GM23338 (cell line): ENCODE measurements around the gene CACNA2D1.

Source experiments
- POLR2AphosphoS5 ChIP-seq: IDR thresholded peaks from 2 replicates; pipeline ENCODE4 v1.6.1; 2016; ENCODE audit warnings: antibody characterized with exemption, low read depth
- TF ChIP-seq, protein P1 (sequence below): IDR thresholded peaks from 2 replicates; pipeline ENCODE4 v1.6.1; 2016; ENCODE audit warnings: antibody characterized with exemption
- TF ChIP-seq, protein P2 (sequence below), 2 experiments: fragments of 200-600 bp in 1 of 2; sonication (generic) in 1 of 2; conservative IDR thresholded peaks; 2 replicates each; pipeline versions ENCODE4 v1.5.1 to v1.6.1; 2016 to 2017; ENCODE audit warnings: antibody characterized with exemption in 2 of 2, low read depth in 2 of 2, mild to moderate bottlenecking in 2 of 2, moderate library complexity in 1 of 2
- TF ChIP-seq, protein P3 (sequence below): IDR thresholded peaks from one replicate; pipeline ENCODE4 v1.6.1; 2018; ENCODE audit warnings: antibody characterized with exemption; ENCODE audit not compliant: unreplicated experiment

DNA sequence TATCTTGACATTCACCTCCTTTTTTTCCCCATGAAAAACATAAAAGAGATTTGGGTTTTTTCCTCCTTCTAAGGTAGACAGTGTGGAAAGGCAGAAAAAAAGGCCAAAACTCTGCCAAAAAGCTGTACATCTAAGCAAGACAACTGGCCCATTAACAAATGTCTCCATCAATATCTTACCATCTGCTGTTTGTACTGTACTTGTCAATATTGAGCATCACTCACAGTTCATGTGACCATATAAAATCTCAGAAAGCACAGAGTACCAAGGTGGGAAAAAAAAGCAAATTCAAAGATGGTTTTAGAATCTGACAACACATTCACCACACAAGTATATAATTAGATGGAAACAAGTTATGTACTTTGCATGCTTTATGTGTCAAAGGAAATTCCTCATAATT is 52.6 kb downstream of the CACNA2D1 start:
- TF ChIP-seq, protein P1, sequence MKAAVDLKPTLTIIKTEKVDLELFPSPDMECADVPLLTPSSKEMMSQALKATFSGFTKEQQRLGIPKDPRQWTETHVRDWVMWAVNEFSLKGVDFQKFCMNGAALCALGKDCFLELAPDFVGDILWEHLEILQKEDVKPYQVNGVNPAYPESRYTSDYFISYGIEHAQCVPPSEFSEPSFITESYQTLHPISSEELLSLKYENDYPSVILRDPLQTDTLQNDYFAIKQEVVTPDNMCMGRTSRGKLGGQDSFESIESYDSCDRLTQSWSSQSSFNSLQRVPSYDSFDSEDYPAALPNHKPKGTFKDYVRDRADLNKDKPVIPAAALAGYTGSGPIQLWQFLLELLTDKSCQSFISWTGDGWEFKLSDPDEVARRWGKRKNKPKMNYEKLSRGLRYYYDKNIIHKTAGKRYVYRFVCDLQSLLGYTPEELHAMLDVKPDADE, result no peak
- no peak for TF ChIP-seq POLR2AphosphoS5
- TF ChIP-seq, protein P2, sequence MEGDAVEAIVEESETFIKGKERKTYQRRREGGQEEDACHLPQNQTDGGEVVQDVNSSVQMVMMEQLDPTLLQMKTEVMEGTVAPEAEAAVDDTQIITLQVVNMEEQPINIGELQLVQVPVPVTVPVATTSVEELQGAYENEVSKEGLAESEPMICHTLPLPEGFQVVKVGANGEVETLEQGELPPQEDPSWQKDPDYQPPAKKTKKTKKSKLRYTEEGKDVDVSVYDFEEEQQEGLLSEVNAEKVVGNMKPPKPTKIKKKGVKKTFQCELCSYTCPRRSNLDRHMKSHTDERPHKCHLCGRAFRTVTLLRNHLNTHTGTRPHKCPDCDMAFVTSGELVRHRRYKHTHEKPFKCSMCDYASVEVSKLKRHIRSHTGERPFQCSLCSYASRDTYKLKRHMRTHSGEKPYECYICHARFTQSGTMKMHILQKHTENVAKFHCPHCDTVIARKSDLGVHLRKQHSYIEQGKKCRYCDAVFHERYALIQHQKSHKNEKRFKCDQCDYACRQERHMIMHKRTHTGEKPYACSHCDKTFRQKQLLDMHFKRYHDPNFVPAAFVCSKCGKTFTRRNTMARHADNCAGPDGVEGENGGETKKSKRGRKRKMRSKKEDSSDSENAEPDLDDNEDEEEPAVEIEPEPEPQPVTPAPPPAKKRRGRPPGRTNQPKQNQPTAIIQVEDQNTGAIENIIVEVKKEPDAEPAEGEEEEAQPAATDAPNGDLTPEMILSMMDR (conservative IDR thresholded peaks at IDR 0.05; ENCODE audit: low read depth in 2 of 2), result no peak
- TF ChIP-seq, protein P3, sequence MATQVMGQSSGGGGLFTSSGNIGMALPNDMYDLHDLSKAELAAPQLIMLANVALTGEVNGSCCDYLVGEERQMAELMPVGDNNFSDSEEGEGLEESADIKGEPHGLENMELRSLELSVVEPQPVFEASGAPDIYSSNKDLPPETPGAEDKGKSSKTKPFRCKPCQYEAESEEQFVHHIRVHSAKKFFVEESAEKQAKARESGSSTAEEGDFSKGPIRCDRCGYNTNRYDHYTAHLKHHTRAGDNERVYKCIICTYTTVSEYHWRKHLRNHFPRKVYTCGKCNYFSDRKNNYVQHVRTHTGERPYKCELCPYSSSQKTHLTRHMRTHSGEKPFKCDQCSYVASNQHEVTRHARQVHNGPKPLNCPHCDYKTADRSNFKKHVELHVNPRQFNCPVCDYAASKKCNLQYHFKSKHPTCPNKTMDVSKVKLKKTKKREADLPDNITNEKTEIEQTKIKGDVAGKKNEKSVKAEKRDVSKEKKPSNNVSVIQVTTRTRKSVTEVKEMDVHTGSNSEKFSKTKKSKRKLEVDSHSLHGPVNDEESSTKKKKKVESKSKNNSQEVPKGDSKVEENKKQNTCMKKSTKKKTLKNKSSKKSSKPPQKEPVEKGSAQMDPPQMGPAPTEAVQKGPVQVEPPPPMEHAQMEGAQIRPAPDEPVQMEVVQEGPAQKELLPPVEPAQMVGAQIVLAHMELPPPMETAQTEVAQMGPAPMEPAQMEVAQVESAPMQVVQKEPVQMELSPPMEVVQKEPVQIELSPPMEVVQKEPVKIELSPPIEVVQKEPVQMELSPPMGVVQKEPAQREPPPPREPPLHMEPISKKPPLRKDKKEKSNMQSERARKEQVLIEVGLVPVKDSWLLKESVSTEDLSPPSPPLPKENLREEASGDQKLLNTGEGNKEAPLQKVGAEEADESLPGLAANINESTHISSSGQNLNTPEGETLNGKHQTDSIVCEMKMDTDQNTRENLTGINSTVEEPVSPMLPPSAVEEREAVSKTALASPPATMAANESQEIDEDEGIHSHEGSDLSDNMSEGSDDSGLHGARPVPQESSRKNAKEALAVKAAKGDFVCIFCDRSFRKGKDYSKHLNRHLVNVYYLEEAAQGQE, result no peak
